Stimulated activated CD8-positive, alpha-beta memory T cell treated with anti-CD3 and anti-CD28 coated beads, Interleukin-4, amount 100 ng/mL, for 4 hours (primary cell): ENCODE results near the gene ZNF175.

Source experiments
- DNase-seq, 2 donors: peaks; one replicate each; pipeline ENCODE4 v3.0.0-alpha.2; 2020; ENCODE audit warnings: low read depth in 2 of 2, low spot score in 1 of 2

The ZNF175 gene

GRCh38 chr19:51549533-51550324, 21.4 kb upstream of the ZNF175 start:
- no peak for DNase-seq

DNA sequence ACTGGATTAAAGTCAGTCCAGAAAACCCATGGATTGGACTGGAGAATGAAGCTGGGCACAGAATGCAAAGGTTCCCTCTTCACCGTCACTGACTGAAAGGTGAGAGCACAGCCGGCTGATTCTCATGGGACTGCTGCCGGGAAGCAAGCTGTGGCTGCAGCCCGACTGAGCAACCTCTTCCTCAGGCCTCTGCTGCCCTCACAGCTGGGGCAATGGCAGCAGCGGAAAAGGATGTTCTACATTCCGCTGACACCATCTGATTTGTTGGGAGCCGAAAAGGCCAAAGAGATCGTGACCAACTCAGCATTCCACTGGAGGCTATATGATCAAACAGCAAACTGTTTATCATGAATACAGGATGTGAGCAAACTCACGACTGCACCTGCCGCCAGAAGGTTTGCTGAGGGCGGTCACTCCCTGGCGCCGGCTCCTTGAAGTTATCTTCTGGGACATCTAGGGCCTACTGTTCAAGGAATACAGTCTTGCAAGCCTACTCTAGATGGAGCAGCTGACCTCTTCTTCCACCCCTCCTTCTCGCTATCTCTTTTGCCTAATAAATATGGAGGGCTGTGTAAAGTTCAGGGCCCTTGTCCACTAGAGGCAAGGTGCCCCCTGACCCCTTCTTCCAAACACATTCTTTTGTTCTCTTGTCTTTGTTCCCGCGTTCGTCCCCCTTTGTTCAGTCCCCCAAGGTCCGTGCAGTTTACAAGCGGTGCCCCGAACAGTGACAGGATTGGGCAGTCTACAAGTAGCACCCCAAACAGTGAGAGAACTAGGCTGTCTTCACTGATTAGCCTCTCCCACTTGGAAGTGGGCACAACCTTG, 20.0 kb upstream of the ZNF175 start:
- DNase-seq, result no peak

DNA sequence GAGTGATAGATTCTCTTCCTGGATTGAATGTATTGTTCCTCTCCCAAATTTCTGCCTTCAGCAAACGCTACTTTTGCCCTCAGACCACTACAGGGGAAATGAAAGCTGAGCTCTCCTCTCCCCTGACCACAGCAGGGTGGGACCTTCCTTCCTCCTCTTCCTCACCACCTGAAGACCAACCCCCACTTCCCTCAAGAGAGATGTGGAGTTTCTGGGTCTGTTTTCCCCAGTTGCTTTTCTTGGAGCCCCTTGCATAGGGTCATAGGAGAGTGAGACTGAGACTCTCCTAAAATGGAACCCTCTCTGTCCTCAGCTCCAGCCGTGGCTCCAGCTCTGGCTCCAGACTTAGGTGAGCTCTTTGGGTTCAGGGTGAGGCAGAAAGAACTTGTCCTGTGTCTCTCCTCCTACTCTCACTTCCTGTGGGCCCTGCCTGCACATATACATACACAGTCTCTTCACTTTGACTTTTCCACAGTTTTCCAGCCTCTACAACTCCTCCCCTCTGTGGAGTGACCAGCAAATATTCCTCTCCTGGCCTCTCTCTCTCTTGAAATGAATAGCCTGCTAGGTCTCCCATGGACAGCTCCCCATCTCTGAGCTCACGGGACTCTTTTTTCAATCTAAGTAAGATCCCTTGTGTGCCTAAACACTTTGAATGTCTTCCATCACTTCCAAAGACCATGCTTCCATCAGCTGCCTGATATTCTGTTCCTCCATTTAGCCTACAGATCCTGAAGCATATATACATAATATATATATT, 19.2 kb upstream of the ZNF175 start:
- DNase-seq, result no peak

DNA sequence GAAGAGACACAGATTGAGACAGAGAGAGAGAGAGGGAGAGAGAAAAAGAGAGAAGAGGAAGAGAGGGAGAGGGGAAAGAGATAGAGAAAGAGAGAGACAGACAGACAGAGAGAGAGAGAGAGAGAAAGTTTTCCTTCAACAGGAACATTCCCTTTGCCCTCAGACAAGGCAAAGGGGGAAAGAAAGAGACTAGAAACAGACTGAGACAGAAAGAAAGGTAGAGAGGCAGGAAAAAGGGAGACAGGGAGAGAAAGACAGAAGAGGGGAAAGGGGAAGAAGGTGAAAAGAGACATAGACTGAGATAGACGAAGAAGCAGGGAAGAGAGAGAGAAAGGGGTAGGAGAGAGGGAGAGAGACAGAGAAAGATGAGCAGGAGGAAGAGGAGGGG, 18.5 kb upstream of the ZNF175 start:
- no peak for DNase-seq

- DNase-seq, result no peak
Measured at GRCh38 chr19:51552996-51553725, 17.9 kb upstream of the ZNF175 start.

DNA sequence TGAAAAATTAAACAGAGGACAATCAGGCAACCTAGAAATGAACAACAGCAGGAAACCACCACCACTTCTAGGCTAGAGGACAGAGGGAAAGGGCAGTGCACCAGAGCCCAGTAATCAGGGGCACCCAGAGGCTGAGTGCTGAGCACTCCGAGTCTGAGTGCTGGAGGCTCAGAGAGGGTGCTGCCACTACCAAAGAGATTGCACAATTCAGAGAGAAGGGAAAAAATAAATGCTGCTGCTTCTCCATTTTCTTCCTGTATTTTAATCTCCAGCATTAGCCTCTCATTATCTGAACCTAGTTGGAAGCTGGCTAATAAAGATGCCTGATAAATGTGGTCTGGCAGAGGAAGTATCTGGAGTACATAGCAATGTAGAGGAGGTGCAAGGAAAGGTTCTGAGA, 11.8 kb upstream of the ZNF175 start:
- DNase-seq, result no peak

DNA sequence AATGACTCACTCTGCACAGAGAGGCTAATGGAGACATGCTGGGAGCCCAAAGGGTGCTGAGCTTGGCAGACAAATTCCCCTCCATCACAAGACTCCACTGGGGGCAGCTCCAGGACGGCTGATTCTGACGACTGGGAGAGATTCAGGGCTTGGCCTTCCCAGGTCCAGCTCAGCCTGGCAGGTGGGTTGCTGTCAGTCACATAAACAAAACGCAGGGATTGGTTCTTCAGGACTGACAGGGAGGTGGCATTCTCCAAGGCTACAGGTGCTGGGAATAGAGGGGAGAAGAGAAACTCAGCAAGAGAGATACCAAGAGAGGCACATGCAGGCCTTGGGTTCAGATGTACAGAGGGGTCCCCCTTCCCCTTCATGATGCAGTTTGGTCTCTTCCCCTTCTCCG, 10.7 kb upstream of the ZNF175 start:
- no peak for DNase-seq

GRCh38 chr19:51564791-51565190, 6.3 kb upstream of the ZNF175 start:
- no peak for DNase-seq

- DNase-seq, result no peak
Measured at GRCh38 chr19:51565583-51565982, 5.5 kb upstream of the ZNF175 start.

DNA sequence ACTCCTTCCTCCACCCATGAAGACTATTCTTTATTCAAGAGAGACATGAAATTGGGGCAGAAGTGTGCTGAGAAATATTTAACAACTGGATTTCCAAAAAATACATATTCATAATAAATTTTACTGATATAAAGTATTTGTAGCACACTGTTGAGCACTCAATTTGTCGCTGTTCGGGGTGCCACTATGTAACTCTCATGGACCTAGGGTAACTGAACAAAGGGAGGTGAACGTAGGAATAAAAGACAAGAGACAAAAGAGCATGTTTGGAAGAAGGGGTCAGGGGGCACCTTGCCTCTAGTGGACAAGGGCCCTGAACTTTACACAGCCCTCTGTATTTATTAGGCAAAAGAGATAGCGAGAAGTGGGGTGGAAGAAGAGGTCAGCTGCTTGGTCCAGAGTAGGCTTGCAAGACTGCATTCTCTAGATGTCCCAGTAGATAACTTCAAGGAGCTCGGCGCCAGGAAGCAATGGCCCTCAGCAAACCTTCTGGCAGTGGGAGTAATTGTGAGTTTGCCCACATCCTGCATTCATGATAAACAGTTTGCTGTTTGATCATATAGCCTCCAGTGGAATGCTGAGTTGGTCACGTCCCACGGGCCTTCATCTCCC, 4.5 kb upstream of the ZNF175 start:
- DNase-seq, result no peak

- DNase-seq, result no peak
Measured at GRCh38 chr19:51567583-51567982, 3.5 kb upstream of the ZNF175 start.

- DNase-seq, result no peak
Measured at GRCh38 chr19:51568456-51568855, 2.6 kb upstream of the ZNF175 start.

DNA sequence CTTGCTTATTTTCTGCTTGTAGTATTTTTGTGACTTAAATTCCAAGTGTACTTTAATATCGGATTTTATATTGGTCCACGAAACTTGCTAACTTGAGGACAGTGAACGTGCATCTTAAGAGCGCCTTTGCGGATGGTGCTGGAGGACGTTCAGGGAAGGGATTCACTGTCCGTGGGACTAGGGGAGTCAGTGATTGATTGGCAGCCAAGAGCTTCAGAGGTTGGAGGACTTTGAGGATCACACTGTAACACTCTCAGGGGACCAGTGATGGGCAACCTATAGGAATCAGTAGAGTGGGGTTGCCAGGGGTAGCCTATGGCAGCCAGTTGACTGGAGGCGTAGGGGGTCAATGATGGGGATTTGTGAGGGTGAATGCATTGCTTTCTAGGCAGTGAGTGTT, 516 bp downstream of the ZNF175 start:
- DNase-seq, result no peak

- no peak for DNase-seq
Measured at GRCh38 chr19:51572410-51572809, 1.3 kb downstream of the ZNF175 start.

DNA sequence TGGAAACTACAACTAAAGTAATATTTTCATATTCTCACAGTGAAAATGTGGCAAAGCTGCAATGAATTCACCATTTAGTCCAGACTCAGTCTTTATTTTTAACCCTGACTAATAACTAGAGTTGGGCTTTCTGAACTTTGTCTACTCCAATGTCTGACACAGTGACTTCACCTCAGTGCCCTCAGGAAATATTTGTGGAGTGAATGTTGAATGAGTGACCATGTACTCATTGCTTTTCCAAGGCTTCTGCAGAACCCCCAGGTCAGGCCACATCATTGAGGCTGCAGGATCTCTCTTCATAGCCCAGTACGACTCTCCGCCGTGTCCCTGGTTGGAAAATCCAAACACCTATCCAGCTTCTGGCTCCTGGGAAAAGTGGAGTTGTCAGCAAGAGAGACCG, 1.8 kb downstream of the ZNF175 start:
- no peak for DNase-seq

- no peak for DNase-seq
Measured at GRCh38 chr19:51573331-51573730, 2.2 kb downstream of the ZNF175 start.

DNA sequence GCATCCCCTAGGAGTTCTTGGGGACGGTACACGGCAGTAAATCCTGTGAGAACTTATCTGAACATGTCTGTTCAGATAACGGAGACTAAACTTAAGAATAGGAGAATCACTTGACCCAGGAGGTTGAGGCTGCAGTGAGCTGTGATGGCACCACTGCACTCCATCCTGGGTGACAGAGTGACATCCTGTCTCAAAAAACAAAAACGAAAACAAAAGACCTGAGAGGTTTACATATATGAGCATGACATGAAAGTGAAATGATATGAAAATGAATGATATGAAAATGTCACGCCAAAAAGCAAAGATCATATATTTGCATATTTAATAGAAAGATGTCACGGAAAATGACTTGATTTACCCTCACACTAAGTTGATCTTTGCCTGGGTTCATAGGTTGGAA, 5.8 kb downstream of the ZNF175 start:
- no peak for DNase-seq

DNA sequence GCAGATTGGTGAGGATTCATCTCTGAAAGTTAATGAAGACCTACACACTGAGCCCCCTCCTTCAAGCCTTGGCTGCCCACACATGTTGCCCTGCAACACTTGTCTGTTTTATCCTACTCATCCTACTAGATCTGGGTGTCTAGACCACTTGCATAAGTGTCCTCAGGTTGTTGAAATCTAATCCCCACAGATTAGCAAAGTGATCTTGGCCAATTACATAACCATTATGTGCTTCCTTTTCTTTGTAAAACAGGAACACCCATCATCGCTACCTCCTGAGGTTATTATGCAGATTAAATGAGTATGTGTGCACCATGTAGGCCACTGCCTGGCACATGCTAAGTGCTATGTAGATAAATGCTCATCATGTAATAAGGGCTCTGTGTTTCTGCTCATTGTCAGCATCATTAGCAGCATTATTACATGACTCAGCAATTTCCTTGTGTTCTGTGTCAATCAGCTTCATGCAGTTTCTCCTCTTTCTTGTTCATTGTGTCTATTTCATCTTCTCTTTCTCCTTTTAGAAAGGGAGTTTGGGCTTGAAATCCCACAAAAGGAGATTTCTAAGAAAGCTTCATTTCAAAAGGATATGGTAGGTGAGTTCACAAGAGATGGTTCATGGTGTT, 15.1 kb downstream of the ZNF175 start:
- DNase-seq, result no peak

- no peak for DNase-seq
Measured at GRCh38 chr19:51586799-51587198, 15.7 kb downstream of the ZNF175 start.
